Stimulated activated CD8-positive, alpha-beta memory T cell treated with anti-CD3 and anti-CD28 coated beads, Interleukin-7, amount 100 ng/mL, for 48 hours (primary cell): ENCODE results near the gene TENM3.

Source experiments
- DNase-seq, 2 donors: peaks; one replicate each; pipeline ENCODE4 v3.0.0-alpha.2; 2020; ENCODE audit warnings: low read depth in 1 of 2; ENCODE audit errors: extremely low read depth in 1 of 2

The TENM3 gene

DNA sequence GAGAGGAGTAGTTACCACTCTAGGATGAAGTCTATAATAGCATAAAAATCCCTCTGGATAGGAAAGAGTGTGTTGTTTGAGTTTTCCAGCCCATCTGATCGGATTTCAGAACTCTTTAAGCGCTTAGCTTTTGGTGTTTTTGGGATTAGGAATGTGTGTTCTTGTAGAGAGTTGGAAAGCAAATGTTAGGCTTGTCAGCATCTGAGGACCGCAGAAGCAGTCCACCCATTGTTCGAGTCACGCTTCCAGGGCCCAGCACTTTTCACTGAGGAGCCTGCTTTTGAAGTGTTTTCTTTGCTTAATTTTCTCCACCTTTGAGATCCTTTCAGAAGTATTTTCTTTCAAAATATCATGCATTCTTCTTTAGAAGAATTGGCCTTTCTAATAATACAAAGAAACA, 306.2 kb downstream of the TENM3 start:
- DNase-seq: no peak

DNA sequence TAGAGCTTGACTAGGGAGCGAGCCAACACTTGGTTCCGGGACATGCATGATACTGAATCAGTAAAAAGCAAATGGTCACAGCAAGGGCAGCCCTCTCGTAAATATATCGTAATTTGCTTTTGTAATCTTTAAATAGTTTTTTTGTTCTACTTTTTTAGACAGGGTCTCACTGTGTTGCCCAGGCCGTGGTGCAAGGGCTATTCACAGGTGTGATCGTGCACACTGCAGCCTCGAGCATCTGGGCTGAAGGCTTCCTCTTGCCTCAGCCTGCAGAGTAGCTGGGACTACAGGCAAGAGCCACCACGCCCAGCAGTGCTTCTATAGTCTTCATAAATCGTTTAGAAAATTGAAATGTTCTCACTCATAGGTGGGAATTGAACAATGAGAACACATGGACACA, 309.7 kb downstream of the TENM3 start:
- no peak for DNase-seq

DNA sequence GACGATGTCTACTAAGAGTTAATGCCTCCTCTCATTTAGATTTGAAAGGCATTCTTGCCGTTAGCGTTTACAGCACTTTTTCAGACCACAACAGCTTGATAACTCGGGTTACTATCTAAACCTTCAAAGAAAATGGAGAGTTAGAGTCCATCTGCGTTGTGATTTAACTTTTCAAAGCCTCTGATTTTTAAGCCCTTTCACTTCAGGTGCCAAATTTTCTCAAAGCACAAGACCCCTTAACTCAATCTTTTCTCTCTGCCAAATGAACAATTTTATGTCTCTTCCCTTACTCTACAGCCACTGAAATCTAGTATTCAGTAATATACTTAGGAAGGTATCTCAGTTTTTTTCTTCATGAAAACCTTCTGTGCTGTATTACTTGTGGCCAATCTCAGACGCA, 310.5 kb downstream of the TENM3 start:
- no peak for DNase-seq

DNA sequence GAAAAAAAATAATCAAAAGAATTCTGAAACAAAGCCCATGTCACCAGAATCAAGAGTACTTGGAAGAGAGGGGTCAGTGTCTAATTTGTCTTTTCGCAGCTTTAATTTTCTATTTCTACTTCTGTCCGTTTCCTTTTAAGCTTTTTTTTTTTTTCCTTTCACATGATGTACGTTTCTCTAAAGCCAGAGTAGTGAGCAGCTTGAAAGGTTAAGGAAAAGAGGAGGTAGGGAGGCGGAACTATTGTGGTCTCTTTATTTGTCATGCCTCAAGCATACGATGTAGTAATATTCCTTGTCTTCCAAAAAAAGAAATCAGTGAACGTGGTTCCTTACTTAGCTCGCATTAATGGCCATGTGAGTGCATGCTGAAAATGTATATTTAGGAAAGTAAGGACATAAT, 311.5 kb downstream of the TENM3 start:
- DNase-seq: no peak

DNA sequence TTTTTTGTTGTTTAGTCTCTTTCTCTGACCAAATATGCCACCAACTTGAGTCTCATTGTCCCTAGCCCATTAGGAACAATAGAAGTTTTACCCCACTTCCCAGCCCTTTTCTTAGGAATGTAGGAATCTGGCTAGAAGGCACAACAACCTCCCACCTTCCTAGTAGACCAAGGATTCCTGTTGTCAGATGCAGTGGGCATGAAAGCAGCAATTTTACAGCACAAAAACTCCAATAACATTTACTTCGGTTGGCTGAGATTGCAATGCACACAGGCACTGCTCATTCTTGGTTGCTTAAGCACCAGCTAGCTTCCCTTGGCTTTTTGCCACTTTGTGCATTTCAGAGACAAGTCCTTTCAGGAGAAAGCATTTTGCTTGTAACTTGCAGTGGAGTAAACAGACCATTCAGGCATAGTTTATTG, 312.8 kb downstream of the TENM3 start:
- DNase-seq: no peak

DNA sequence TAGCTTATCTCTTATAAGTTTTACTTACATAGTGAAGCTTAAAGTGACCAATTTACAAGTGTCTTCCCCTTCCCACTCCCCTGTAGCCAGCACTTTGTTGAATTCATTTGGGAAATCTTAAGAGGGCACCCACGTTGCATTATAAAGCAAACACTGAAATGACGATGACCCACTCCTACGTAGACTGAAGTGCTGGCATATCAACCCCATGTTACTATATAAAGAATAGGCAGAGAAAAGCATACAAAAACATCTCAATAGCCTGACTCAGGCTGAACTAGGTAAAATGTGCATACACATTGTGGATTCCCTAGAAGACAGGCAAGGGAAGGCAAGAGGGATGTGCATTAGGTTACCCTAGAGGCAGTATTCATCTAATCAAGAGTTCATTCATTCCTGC, 313.4 kb downstream of the TENM3 start:
- DNase-seq: no peak

DNA sequence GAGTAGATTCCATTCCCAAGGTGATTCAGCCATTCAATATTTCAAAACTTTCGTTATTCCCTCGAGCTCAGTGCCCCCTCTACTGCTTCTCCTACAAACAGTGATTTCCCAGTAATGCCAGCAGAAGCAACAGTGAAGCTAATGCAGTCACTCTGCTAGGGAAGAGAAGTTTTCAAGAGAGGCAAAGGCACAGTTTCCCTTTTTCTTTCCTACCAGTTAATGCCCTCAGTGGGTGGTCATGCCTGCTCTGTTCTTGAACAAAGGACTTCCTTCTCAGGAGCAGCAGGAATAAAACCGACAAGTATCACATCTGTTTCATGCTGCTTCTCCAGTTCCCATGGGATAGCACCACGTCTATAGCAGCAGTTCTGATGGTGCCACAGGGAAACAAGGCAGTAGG, 317.2 kb downstream of the TENM3 start:
- DNase-seq: no peak

DNA sequence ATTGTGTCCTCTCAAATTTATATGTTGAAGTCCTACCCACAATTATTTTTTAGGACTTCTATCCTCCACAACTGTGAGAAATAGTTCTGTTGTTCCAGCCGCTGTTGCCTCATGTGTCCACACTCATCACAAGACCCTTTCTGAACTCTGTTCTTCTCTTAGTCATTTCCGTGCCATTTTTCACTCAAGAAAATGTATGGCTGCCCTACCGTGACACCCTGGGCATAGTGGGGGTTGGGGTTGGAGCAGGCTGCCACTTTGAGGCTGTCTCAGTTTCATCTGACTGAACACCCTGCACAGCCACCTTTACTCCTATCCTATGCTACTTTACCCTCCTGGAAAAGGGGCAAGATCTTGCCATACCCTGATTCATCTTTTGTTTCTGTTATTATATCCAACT, 319.1 kb downstream of the TENM3 start:
- no peak for DNase-seq

DNA sequence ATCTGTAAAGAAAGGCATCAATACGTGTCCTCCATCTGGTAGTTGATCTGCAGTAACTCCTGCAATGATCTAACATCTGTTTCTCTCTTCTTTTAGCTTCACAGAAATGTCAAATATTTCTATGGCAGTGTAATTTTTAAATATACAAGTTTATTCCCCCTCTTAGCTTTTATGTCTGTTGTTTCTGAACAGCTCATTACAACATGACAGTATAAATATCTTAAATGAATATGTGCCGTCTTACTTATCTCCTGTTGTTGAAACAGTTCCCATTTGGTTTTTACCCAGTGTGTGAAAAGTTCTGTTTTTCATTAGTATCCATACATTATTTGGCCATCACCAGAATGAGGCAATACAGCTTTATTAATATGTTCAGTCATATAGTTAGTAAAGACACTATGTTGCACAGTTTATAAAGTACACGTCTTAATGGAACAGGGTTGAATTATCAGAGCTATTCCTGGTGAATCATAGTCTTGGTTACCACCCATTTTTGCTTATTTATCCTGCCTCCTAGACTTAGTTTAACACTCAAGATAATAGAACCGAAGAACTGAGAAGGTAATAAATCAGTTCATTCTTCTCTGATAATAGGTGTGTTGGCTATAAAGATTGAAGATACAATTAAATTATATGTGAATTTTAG, 321.6 kb downstream of the TENM3 start:
- DNase-seq: no peak

DNA sequence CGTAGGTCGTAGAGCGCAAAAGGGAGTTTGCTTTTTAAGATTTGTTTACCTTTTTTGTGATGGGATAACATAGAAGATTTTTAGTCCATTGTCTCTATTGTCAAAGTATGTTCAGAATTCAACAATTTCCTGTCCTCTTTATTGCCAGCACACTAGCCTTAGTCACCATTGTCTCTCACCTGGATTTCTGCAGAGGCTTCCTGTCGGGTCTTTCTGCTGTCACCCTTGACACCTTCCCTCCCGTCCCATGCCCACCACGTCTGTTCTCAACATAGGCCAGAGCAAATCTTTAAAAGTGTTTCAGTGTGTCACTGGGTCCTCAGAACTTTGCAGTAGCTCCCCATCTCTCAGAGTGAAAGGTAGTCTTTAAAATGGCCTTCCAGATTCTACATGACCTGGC, 323.9 kb downstream of the TENM3 start:
- DNase-seq: no peak

DNA sequence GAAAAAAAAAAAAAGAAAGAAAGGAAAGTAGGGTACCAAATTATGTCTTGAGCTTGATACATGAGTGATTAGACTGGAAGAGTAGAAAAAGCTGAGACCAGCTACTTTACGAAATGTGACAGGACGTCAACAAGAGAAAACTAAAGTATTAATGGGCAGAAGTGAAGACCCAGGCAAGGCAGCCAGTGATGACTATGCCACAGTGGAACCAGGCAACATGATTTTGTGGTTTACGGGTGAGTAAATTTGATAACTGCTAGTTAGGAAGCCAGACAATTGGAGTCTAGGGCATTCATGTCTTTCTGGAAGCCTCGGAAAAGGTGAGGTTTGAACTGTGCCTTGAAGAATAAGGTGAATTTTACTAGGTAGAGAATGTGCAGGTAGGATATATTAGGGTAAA, 326.4 kb downstream of the TENM3 start:
- no peak for DNase-seq

DNA sequence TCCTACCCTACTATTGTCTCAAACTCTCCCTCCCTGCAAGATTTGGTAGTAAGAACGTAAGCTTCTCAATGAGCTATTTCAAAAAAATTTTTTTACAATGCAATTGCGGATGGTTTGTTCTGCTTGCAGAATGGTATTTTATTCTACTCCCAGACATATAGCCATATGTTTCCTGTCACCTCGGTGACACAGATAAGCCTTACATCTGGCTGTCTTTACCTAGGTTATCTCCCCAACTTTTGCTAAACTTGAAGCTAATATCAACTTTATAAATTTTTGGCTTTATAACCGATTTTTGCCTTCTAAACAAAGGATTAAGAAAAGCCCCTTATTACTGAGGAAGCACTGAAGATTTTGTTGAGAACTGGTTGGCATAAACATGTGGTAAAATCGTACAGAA, 331.5 kb downstream of the TENM3 start:
- no peak for DNase-seq

DNA sequence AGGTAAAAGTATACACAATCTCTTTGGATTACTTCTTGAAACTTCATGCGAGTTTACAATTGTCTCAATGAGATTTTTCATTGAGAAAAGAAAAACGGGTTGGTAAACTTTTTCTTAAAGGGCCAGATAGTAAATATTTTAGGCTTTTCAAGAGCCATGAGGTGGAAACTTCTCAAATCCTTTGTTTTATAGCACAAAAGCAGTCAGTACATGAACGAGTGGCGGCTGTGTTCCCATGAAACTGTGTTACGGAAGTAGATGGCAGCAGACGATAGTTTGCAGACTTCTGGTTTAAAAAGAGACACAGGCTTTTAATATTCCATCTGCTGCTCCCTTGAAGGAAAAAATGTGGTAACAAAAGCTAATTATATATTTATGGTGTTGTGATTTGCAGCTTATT, 332.0 kb downstream of the TENM3 start:
- DNase-seq: no peak

DNA sequence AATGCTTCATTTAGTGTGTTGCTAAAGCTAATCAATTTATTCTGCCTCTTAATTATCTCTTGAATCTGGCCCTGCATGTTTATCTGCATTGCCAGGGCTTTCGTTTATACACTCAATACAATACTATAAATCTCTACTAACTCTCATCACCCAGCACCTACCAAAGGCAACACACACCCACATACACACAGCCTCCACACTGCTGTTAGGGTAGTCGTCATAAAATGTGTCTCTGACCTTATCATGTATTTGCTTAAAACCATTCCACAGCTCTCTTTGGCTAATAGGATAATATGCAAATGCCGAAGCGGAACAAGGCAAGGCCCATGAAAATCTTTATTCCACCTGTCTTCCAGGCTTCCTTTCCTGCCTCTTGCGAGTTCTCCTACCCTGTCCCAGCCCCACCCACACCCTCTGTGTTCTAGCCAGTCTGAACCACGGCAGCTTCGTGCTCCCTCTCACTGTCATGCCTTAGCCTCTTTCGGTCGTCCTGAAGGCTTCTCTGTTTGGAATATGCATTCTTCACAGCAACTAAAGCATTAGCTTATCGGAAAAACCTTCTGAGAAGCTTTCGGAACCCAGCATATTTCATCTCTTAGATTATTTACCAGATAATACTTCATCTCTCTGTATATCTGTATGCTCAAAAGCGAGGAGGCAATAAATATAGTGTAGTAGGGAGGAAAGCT, 333.5 kb downstream of the TENM3 start:
- no peak for DNase-seq

DNA sequence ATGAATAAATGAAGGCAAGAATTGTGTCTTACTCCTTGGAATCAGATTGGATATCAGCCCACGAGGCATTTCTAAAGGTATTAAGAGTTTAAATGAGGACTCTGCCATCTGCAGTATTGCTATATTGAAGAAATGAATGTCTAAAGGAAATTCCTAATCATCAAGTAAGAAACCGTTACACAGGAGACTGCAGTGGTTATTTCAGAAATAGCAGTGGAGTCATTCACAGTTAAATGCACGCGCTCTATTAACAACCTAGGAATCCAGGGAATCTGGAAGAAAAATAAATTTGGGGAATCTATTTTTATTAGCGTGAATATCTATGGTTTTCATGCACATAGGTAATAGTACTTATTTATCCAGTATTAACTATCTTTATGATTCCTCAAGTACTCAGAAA, 334.2 kb downstream of the TENM3 start:
- no peak for DNase-seq

DNA sequence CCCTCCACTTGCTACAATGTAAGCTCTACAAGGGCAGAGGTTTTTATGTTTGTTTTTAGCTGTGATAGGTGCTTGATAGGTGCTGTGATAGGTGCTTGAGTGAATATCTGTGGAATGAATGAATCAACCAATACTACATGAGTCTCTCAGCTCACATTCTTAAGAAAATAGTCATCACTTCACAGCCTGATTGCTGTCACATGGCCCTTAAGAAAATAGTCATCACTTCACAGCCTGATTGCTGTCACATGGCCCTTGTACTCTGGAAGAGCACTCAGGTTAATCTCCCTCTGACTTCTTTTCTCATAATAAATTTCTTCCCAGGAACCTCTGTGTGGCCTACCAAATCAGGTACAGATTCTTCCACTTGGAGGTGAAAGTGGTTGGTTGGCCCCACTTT, 335.2 kb downstream of the TENM3 start:
- no peak for DNase-seq

DNA sequence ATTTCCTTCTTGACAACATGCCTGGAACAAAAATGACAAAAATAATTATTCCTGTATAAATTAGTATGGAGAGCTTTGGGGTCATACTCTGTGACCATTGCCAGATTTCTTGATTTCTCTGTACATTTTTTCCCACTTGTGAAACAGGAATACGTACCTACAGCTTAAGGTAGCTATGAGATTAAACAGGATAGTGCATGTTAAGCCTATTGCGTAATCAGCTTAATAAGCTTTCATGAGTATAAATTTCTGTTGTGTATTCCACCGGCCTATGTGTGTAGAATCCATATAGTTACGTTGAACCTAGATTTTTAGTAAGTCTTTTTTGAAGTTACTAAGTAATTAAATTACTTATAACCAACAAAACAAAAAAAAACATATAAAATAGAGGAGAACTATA, 339.0 kb downstream of the TENM3 start:
- no peak for DNase-seq

DNA sequence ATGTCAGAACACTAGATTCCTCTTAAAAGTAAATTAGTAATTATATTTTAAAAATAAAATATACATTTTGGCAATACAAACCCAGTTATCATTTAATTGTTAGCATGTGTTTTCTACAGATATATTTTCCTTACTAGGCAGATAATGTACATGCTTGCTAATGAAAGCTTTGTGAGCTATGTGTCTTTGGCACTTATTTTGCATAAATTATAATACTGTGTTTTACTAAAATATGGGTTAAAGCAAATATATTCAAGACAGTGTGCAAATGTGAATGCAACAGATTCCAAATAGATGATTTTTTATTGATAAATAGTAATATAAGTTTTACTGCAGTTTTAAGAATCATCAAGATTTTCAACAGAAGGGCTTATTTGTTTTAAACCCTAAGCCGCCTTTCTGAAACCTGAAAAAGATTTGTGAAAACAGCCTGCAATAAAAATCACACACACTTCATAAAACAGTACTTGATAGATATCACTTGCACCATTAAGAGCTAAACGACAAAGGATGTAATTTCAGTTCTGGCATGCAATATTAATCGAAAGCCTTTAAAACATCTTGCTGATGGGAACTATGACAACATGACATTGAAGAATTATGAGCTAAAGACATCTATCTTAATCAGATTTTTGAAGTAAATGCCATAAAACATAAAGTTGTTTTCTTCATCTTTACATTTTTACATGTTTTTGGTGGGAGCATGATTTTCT, 340.7 kb downstream of the TENM3 start:
- DNase-seq: no peak

DNA sequence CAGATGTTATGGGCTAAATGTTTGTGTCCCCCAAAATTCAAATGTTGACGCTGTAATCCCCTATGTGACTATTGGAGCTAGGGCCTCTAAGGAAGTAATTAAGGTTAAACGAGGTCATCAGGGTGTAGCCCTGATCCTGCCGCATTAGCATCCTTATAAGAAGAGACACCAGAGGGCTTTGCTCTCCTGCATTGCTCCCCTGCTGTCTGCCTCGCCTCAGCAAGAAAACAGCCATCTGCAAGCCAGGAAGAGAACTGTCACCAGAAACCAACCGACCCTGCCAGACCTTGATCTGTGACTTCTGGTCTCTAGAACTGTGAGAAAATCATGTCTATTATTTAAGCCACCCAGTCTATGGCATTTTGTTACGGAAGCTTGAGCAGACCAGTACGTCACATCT, 342.1 kb downstream of the TENM3 start:
- DNase-seq: no peak

DNA sequence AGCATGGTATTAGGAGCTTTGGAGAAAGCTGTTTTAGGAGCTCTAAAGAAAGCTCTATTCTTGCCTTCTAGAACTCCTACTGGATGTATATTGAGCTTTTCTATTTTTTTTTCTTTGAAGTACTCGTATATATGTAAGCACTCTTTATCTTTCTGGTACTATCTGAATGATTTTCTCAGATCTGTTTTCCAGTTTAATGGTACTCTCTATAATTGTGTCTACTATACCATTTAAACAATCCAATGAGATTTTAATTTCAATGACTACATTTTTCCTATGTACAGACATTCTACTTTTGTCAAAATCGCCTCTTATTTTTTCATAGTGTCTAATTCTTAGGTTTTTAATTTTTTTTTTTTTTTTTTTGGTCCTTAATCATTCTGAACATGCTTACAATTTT, 345.9 kb downstream of the TENM3 start:
- no peak for DNase-seq

DNA sequence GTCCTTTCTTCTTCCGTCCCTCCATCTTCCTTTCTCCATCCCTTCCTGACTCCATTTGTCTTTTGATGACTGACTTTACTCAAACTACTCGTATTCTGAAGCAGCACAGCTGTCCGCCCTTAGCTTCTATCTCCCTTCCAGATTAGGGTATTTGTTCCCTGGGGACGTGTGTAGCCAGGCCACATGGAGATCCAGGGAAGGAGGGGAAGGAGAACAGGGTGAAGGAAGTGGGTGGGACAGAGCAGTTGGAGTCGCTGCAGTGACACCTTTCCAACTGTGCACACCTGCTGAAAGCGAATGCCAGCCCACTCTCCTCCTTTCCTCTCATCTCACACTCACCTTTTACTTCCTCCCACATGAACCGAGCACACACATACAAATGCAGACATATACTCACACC, 350.2 kb downstream of the TENM3 start:
- DNase-seq: no peak

DNA sequence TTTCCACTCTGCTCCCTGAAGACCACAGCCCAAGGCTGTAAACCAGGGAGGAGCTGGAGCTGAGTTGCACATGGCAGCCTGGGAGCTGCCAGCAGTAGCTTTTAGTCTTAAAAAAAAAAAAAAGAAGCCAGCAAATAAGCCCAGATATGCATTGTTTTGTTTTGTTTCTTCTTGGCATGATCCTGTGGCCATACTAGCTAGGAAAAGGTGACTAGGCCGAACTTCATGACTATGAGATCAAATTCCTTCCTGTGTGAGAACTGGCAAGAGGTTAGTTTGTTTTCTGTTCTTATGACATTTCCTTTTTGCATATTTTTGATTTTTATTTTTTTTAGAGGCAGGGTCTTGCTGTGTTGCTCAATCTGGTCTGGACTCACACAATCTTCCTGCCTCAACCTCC, 350.7 kb downstream of the TENM3 start:
- DNase-seq: no peak
